IPS-NIHi7 (cell line): ENCODE data around the gene MYZAP.

Experiments
- DNase-seq: peaks from one replicate; pipeline ENCODE4 v3.0.0; 2012; ENCODE audit warnings: mixed read lengths; ENCODE audit errors: extremely low spot score

Gene MYZAP

GRCh38 chr15:57662091-57662744, 70.5 kb downstream of the MYZAP start:
- no peak for DNase-seq

- no peak for DNase-seq
Measured at GRCh38 chr15:57662802-57663201, 71.1 kb downstream of the MYZAP start.

- no peak for DNase-seq
Measured at GRCh38 chr15:57663262-57663661, 71.6 kb downstream of the MYZAP start.

GRCh38 chr15:57665194-57665593, 73.5 kb downstream of the MYZAP start:
- no peak for DNase-seq

- DNase-seq = no peak
Measured at GRCh38 chr15:57665939-57666338, 74.2 kb downstream of the MYZAP start.

GRCh38 chr15:57667171-57667849, 75.6 kb downstream of the MYZAP start:
- DNase-seq = peak; percentile 41

GRCh38 chr15:57668016-57668415, 76.3 kb downstream of the MYZAP start:
- no peak for DNase-seq

GRCh38 chr15:57671636-57672035, 79.9 kb downstream of the MYZAP start:
- no peak for DNase-seq

GRCh38 chr15:57675481-57676181, 83.9 kb downstream of the MYZAP start:
- DNase-seq = no peak

- no peak for DNase-seq
Measured at GRCh38 chr15:57676585-57676984, 84.9 kb downstream of the MYZAP start.

GRCh38 chr15:57677204-57677603, 85.5 kb downstream of the MYZAP start:
- DNase-seq = no peak

GRCh38 chr15:57680021-57680420, 88.3 kb downstream of the MYZAP start:
- no peak for DNase-seq

- DNase-seq = no peak
Measured at GRCh38 chr15:57681011-57681410, 89.3 kb downstream of the MYZAP start.

- no peak for DNase-seq
Measured at GRCh38 chr15:57683481-57683880, 91.8 kb downstream of the MYZAP start.

GRCh38 chr15:57684491-57685151, 92.9 kb downstream of the MYZAP start:
- no peak for DNase-seq

- no peak for DNase-seq
Measured at GRCh38 chr15:57685306-57686095, 93.8 kb downstream of the MYZAP start.

- DNase-seq = no peak
Measured at GRCh38 chr15:57686657-57687056, 95.0 kb downstream of the MYZAP start.

GRCh38 chr15:57690341-57690966, 98.8 kb downstream of the MYZAP start:
- DNase-seq = no peak

GRCh38 chr15:57691082-57691481, 99.4 kb downstream of the MYZAP start:
- no peak for DNase-seq

GRCh38 chr15:57692709-57693108, 101.0 kb downstream of the MYZAP start:
- no peak for DNase-seq

- no peak for DNase-seq
Measured at GRCh38 chr15:57694279-57694678, 102.6 kb downstream of the MYZAP start.
